GM19395 (cell line): ENCODE data around the gene SIRT7.
A peak's percentile ranks its signal among the peaks of the same experiment; 100 is the strongest.

ENCODE experiments used
- ATAC-seq: cut with Tn5 transposase; IDR thresholded peaks from one replicate; pipeline ENCODE4 v1.9.1; 2021; ENCODE audit warnings: mild to moderate bottlenecking, moderate library complexity; ENCODE audit not compliant: unreplicated experiment

The SIRT7 gene

DNA sequence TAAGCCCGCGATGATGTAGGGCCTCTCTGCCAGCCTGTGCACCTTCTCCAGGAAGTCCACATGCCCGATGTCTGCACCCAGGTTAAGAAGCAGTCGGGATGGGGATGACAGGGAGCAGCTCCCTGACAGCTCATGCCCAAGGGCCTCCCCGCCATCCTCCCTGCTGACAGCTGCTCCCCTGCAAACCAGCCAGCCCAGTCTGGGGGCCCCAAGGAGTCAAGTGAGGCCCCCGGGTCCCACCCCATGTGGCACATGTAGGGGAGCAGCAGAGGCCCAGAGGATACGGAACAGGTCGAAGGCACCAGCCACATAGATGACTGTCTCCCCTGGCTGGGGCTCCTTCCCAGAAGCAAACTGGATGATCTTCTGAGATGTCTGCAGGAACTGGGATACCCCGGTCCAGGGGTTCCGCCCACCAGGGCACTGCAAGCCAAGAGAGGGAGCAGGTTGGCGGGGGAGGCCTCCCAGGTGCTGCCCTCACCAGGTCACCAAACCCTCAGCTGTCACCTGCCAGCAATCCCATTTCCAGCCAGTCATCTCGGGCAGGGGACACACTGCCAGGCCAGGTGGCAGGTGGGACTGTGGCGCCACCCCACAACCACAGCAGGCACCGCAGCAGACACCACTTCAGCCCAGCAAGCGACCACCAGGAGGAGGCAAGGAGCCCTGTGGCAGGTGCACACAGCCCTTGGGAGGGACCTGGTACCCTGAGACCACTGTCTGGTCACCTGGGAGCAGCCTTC lies 11.3 kb downstream of the SIRT7 start:
- no peak for ATAC-seq

DNA sequence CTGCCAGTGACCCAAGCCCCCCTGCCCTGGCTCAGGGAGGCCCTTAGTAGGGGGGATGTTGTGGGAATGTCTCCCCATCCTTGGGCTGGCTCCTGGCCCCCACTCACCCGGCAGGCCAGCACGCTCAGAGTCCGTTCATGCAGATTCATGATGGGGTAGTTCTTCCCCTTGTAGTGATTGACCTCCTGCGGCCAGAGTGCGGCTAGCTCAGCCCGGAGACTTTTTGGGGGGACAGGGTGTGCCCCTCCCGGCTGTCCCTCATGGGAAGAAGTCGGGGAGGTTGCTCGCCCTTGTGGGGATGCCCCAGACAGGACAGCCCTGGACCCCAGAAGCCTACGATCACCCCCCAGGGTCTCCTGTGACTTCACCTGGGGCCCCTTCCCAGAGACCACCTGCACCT lies 12.0 kb downstream of the SIRT7 start:
- ATAC-seq = no peak

DNA sequence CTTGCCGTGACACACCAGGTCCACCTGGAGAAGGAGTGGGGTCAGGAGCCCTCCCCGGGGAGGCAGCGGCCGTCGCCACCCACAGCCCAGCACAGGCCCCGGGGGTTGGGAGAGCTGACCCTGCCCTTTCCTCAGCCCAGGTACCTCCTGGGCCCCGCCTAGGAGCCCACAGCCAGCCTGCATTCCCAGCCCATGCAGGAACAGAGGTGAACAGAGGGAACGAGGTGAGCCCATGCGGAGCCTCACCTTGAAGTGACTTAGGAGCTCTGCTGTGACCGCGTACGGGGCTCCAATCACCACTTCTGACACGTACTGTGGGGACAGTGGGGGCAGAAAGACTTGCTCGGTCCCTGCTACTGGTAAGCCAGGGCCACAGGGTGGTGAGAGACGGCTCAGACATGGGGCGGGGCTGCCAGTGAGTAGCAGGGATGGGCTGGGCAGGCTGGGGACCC lies 12.5 kb downstream of the SIRT7 start:
- ATAC-seq = no peak

DNA sequence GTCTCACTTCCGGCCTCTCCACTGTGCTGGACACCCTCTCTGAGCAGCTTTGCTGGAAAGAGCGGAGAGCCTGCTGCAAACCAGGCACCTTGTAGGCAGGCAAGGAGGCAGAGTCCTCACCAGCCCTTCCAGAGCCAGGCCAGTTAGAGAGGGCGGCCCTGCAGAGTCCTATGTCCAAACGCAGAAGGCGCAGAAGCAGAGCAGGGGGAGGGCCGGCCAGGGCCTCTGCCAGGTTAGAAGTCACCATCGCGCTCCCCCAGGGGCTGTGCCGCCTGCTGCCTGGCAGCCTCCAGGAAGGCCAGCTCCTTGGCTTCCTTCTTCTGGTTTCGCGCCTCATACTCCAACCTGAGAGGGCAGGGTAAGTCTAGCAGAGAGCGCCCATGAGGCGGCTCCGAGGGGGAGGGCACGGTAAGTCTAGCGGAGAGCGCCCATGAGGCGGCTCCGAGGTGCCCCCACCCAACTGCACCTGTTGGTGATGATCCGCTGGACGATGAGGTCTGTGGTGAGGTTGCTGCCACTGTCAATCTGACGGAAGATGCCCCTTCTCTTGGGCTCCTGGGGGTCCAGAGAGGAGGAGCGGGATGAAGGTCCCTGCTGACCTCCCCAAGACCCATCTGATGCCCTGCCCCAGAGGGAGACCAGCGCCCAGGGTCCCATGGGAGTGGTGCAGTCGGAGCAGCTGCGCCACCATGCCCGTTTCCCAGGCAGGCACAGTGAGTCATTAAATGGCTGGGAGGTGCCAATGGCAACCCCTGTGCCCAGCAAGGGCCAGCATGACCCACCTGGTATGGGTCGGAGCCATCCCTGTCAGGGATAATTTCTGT lies 13.2 kb downstream of the SIRT7 start:
- ATAC-seq = no peak

DNA sequence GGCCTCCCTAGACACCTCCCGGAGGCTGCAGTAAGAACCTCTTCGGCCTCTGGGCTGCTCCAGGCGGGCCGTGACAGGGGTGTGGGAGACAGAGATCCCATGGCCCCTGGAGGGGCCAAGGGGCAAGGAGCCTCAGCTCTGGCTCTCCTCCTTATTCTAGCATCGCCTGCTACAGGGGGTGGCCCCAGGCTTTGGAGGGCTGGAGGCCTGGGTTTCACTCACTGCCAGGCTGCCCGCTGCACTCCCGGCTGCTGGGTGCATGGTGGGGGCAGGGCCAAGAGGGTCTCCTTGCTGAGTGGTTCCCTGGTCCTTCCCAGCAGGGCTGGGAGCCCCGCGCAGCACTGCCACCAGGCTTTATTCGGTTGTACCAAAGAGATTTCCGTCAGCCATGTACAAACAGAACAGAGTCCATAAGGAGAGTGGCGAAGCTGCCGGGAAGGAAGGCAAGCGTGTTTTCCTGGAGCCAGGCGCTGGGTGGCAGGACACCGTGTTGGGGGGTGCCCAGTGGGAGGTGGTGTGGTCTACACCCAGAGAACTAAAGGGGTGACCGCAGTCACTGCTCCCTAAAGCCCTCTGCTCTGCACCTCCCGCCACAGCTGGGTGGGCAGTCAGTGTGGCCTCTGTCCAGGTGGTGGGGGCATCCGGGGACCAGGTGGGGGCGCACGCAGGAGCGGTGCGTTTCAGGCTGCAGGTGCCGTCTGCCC lies 13.9 kb downstream of the SIRT7 start:
- no peak for ATAC-seq

DNA sequence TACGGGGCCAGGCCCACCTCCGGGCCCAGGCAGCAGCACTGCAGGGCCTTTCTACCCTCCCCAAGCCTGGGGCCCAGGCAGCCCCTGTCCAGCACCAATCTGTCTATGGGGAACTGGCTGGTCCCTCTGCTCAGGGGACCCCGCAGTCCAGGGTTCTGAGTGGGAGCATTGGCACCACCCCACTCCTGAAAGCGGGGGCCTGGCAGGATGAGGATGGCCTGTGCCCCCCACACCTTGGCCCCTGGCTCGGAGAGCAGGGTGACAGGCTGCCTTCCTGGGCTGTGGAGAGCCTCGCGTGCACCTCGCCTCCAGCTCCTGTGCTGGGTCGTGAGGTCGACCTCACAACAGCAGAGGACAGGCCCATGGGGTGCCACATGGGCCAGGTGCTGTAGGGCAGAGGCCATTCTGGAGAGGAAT lies 14.6 kb downstream of the SIRT7 start:
- no peak for ATAC-seq

DNA sequence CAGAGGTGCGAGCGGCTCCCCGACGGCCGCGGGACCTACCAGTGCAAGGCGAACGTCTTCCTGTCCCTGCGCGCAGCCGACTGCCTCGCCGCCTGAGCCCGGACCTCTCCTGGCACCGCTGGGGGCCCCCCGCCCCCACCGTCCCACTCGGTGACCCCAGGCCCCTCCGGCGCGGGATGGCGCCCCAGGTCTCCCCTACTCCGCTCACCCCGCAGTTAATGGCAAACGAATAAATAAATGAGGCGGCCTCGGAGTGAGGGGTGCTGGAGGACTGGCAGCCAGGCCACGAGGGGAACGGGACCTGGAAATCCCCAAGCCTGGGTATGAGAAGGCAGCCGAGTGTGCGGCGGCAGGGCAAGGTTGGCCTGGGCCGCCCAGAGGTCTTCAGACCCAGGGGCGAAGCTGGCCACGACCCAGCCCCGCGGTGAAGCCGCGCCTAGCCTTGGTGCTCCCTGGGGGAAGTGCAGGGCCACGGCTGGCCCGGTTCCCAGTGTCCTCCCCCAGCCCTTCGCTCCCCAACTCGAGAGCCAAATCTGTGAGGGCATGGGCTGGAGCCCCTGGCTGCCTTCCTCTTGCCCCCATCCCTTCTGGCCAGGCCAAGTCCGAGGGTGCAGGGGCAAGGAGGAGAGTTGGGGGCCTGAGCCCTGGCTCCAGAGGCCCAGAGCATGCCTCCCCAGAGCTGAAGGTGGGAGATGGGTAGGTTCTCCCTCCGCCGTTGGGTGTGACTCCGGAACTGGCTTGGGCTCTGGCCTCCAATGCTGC lies 15.1 kb downstream of the SIRT7 start:
- no peak for ATAC-seq

DNA sequence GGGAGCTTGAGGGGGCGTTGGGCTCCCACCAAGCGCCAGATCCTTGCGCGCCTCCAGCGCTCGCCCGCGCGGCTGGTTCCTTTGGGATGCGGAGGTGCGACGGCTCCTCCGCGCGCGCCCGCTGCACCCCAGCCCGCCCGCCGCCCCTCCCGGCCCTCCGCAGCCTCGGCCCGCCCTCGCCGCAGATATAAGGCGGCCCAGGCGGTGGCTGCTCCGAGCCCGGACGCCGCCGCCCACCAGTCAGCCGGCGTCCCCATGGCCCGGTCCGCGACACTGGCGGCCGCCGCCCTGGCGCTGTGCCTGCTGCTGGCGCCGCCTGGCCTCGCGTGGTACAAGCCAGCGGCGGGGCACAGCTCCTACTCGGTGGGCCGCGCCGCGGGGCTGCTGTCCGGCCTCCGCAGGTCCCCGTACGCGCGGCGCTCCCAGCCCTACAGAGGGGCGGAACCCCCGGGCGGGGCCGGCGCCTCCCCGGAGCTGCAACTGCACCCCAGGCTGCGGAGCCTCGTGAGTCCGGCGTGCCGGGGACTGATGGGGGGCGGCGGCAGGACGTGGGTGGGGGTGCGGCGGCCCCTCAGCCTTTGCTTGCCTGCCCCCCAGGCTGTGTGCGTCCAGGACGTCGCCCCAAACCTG lies 15.8 kb downstream of the SIRT7 start, which contains the start of gene NPB:
TSS of gene NPB (plus strand) at position 216 of the 630 bp plus-strand sequence. CDS start at position 256, 40 bp downstream.
- ATAC-seq = no peak

DNA sequence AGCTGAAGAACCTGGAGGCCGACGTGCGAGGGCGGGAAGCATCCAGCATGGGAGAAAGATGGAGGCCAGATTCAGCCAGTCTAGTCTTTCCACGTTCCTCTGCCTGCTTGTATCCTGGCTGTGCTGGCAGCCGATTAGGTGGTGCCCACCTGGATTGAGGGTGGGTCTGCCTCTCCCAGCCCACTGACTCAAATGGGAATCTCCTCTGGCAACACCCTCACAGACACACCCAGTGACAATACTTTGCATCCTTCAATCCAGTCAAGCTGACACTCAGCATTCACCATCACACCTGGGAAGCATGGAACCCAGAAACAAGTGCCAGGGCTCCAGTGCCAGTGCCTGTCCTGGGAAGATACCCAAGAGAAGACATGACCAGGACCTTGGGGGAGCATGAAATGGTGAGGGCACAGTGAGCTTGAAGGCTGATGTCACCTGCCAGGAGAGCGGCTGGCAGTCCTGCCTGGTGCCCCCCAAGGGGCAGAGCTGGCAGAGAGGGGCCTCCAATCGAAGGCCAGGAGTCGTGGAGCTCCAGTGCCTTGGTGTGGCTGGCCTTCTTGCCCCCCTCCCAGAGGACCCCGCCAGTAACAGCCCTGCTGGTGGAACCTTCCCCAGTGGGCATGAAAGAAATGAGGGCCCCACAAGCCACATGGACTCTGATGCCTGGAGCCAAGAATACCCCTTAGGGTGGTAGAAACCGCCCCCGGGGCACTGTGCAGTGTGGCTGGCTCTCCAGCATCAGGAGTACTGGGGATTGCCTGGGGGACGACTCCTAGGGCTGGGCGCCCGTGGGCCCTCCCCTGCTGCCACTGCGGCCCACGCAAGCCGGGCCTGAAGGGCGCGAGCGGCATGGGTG lies 16.6 kb downstream of the SIRT7 start:
- no peak for ATAC-seq

DNA sequence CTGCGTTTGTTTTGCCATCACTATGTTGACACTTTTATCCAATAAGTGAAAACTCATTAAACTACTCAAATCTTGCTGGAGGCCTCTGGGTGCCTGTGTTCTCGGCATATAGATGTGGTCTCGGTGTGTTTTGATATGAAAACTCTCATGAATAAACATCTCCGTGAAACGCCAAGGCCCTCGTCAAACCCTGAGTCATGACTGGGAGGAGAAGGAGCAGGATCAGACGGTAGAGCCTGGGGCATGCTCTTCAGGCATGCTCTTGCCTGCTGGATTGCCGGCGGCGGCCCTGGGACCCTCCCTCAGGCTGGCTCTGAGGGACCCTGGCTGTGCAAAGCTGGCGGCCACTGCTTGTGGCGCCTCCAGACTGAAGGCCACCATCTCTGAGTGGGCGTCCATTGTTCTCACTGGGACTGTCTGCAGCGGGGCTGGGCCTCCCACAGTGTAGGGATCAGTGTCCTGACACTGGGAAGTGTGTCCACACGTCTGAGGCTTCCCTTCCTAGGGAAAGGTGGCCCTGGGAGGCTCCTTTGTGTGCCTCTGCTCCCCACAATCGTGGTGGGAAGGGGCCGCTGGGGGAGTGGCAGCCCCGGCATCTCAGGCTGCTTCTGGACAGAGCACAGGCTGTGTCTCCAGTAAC lies 17.7 kb downstream of the SIRT7 start:
- no peak for ATAC-seq

DNA sequence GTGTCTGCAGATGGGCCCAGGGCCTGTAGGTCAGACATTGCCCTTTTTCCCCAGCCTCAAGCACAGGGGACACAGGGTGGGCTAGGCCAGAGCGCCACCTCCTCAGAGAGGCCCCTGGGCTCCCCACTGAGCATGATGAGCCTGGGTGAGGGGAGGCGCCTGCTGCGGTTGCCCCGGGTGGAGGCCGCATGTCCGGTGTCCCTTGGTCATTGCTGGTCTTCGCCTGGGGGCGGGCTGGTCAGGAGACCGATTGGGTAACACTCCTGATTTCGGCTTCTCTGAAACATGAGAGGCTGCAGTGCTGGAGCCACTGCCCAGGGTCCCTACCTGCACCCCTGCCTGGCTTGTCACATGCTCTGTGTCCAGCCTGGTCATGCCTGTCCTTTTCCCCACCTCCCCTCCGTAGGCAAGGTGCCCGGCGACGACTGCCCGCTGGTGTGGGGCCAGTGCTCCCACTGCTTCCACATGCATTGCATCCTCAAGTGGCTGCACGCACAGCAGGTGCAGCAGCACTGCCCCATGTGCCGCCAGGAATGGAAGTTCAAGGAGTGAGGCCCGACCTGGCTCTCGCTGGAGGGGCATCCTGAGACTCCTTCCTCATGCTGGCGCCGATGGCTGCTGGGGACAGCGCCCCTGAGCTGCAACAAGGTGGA lies 18.3 kb downstream of the SIRT7 start:
- no peak for ATAC-seq

DNA sequence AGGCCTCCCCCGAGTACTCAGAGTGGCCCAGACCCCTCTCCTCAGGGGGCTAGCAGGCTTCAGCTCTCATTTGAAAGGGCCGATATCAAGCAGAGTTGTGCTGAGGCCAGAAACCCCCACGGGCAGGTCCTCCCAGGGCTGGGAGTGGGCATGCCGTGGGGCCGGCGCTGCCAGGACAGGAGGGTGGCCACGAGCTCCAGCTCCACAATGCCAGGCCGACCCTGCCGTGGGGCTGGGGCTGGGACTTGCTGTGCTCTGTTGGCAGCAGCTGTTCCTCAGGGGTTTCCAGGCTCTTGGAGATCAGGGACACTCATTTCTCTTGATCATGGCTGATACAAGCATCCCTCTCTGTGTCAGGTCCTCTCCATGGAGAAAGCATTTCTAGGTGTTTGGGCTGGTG lies 19.1 kb downstream of the SIRT7 start:
- ATAC-seq = no peak

DNA sequence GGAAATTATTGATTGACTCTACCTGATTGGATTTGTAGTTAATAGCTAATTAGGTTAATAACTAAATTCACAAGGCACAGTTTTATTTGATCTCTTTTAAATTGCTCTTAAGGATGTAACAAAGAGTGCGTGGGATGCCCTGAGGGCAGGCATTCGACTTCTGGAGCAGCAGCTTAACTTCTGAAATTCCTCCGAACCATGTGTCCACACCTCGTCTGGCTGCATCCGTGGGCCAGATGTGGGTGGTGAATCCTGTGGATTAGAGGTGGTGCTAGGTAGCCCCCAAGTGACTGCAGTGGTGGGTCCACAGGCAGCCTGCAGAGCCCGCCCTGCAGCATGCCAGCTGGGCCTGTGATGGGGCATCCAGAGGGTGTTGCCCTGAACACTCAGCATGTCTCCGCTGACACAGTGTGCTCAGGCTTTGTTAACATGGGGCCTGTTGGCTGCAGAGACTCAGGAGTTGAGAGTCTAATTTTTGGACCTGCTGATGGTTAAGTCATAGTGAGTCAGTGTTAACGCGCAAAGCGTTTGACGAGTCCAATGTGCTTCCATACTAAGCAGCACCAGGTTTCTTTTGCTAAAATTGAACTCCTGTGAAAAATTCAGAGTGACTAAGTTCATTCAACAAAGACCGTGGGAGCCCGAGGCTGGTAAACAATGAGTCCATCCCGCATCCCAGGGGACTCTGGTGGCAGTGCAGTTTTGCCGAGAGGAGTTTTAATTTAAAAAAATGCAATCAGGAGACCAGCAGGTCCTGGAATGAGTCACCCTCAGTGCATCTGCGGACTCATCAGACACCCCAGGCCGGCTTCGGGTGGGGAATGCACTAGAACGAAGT lies 19.7 kb downstream of the SIRT7 start:
- ATAC-seq = no peak

DNA sequence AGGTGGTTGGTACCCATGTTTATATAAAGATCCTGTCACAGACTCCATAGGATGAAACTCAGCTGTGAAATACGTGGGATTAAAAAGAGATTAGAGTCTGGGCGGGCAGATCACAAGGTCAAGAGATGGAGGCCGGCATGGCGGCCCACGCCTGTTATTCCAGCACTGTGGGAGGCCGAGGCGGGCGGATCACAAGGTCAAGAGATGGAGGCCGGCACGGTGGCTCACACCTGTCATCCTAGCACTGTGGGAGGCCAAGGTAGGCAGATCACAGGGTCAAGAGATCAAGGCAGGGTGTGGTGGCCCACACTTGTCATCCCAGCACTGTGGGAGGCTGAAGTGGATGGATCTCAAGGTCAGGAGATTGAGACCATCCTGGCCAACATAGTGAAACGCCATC lies 22.6 kb downstream of the SIRT7 start:
- ATAC-seq = no peak

DNA sequence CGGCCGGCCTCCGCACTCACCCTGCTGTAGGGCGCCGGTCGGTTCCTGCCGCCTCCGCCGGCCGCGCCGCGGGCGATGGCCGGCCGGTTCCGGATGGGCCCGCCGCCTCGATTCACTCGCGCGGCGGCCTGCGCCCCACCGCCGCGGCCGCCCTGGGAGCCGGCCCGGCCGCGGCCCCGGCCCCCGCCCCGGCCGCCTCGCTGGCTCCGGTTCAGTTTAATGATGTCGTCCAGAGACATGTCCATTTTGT lies 26.7 kb downstream of the SIRT7 start:
- ATAC-seq = peak; percentile 26

DNA sequence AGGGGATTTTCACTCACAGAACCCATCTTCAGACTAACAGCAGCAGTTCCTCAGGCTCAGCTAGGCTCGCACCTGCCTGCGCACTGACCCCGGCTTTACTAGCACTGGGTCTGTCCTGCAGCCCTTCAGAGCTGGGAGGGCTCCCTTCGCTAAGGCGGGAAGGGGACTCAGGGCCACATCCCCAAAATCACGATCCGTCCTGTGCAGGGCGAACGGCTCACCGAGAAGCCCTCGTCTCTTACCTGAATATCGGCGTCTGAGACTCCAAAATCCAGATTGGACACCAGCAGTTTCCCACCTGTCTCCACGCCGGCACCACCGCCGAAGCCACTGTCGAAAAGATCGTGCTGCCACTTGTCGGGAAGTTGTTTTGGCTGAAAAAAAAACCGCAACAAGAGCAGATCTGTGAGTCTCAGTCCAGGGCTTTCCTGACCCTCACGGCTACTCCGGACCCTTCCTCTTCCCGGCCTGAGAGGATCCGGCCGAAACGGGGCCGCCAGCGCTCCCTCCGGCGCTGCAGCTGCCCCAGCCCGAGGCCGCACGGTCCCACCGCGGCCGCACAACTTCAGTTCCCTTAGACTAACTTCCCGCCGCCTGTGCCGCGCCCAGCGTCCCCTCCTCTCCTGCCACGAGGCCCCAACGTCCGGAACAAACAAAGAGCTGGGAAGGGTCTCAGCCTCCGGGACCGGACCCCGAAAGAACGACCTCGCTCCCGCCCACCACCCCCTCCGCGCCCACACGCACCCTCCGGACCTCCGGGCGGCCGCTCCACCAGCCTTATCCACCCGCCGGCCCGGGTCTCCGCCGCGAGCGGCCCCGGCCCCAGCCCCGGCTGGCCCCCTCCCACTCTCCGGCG lies 27.3 kb downstream of the SIRT7 start:
- peak; percentile 6 for ATAC-seq

DNA sequence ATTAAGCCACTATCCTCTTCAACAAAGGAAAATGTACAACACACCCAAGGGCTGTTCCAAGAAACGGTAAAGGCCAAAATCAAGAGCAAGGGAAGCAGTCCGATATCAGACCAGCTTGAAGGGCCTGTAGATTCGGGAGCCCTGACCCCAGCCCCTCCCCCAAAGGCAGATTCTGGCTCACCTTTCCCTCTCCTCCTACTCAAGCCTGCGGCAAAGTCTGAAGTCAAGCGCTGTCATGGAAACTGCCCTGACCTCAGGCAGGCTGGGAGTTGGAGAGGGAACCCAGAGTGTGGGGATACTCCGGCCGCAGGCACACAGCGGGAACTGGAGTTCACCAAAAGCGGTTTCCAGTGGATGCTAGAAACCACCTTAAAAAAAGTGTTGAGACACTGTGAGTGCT lies 28.4 kb downstream of the SIRT7 start:
- ATAC-seq = no peak
